Peyer's patch (tissue), 4 donors: ENCODE data around the gene CBFB. TPM values are rescaled to one million over a fixed set of nuclear protein-coding genes. Genes with fewer than 3 reads are reported as not detected.

ENCODE experiments used
- DNase-seq, 3 donors: peaks; one replicate each; pipeline ENCODE4 v3.0.0-alpha.2; 2017 to 2019
- H3K27ac ChIP-seq, 4 donors: fragments of 200-600 bp; sonication (generic); one replicate each; pipeline ENCODE4 v1.5.1; 2016 to 2019
- H3K27me3 ChIP-seq, 2 donors: fragments of 200-600 bp; sonication (generic); one replicate each; pipeline ENCODE4 v1.5.1; 2019
- H3K36me3 ChIP-seq, 3 donors: fragments of 200-600 bp; sonication (generic); one replicate each; pipeline ENCODE4 v1.5.1; 2016 to 2019
- H3K4me1 ChIP-seq, 4 donors: fragments of 200-600 bp; sonication (generic); one replicate each; pipeline ENCODE4 v1.5.1; 2016 to 2019
- H3K4me3 ChIP-seq, 4 donors: fragments of 200-600 bp; sonication (generic); 1 replicate in 3 of 4; 2 replicates in 1 of 4; pipeline ENCODE4 v1.5.1; 2016 to 2019; ENCODE audit warnings: mild to moderate bottlenecking in 1 of 4
- H3K9me3 ChIP-seq, 4 donors: fragments of 200-600 bp; sonication (generic); one replicate each; pipeline ENCODE4 v1.5.1; 2016 to 2019; ENCODE audit warnings: mild to moderate bottlenecking in 1 of 4
- CTCF ChIP-seq, 6 experiments: fragments of 450-650 bp in 4 of 6; fragments of 200-600 bp in 2 of 6; sonication (generic) in 1 of 6; IDR thresholded peaks; one replicate each; pipeline ENCODE4 v1.5.1; 2017 to 2019; ENCODE audit warnings: antibody characterized with exemption in 6 of 6, mild to moderate bottlenecking in 3 of 6, moderate library complexity in 1 of 6
- POLR2A ChIP-seq, 2 donors: fragments of 450-650 bp; IDR thresholded peaks; one replicate each; pipeline ENCODE4 v1.5.1; 2017; ENCODE audit warnings: antibody characterized with exemption in 2 of 2, mild to moderate bottlenecking in 2 of 2, moderate library complexity in 2 of 2
- total RNA-seq, 4 donors: library from RNA; depleted of rRNA; stranded (reverse); fragments of >200 nt; gene quantifications; one replicate each; pipeline ENCODE4 v1.1.0, GENCODE V29; 2016

The CBFB gene
- total RNA-seq, 4 donors from 2014 or later, result 14.0 to 30.5 (median 26.6) TPM

- TF ChIP-seq POLR2A (IDR thresholded peaks at IDR 0.05) (no peak), CTCF (IDR thresholded peaks at IDR 0.05) (no peak)
Observed at GRCh38 chr16:67024384-67025209, 4.4 kb upstream of the CBFB start.

GRCh38 chr16:67025210-67025550 is 3.8 kb upstream of the CBFB start:
- peak in 1 of 3 donors; percentile 43 for DNase-seq
- H3K36me3 ChIP-seq, result no peaks in the 10 kb centered on the region
- H3K4me1 ChIP-seq, result peaks cover 0 to under 1% (median under 1%) of the 10 kb centered on the region in 4 donors
- no peaks in the 10 kb centered on the region for H3K9me3 ChIP-seq
- H3K27ac ChIP-seq, result no peak overlapping the region
- H3K4me3 ChIP-seq, result no peak overlapping the region
- TF ChIP-seq CTCF (IDR thresholded peaks at IDR 0.05) (no peak), POLR2A (IDR thresholded peaks at IDR 0.05) (no peak)
- no peaks in the 10 kb centered on the region for H3K27me3 ChIP-seq

More at GRCh38 chr16:67024384-67025209, 4.4 kb upstream of the CBFB start:
- Histone ChIP-seq H3K27me3 (no peaks in the 10 kb centered on the region), H3K9me3 (no peaks in the 10 kb centered on the region), H3K36me3 (no peaks in the 10 kb centered on the region), H3K4me1 (no peaks in the 10 kb centered on the region), H3K27ac (no peak overlapping the region), H3K4me3 (no peak overlapping the region)
- peak in 1 of 3 donors; percentile 29 for DNase-seq

GRCh38 chr16:67026570-67026969 is 2.4 kb upstream of the CBFB start:
- peak in 1 of 3 donors; percentile 11 for DNase-seq
- Histone ChIP-seq H3K27me3 (no peaks in the 10 kb centered on the region), H3K27ac (no peak overlapping the region), H3K4me1 (peaks cover 0 to 12% (median 4%) of the 10 kb centered on the region in 4 donors), H3K36me3 (no peaks in the 10 kb centered on the region), H3K4me3 (no peak overlapping the region), H3K9me3 (no peaks in the 10 kb centered on the region)
- TF ChIP-seq CTCF (IDR thresholded peaks at IDR 0.05) (no peak), POLR2A (IDR thresholded peaks at IDR 0.05) (no peak)

- Histone ChIP-seq H3K4me1 (peaks cover 0 to 17% (median 4%) of the 10 kb centered on the region in 4 donors), H3K27ac (no peak overlapping the region), H3K36me3 (no peaks in the 10 kb centered on the region), H3K27me3 (no peaks in the 10 kb centered on the region), H3K9me3 (no peaks in the 10 kb centered on the region), H3K4me3 (no peak overlapping the region)
- DNase-seq, result peak in 1 of 3 donors; percentile 39
- TF ChIP-seq POLR2A (IDR thresholded peaks at IDR 0.05), result no peak
- no peak for TF ChIP-seq CTCF (IDR thresholded peaks at IDR 0.05)
Observed at GRCh38 chr16:67027046-67027445, 1.9 kb upstream of the CBFB start.

- H3K27ac ChIP-seq, result peak overlapping the region; percentile 92 to 99 (median 96)
- TF ChIP-seq POLR2A (IDR thresholded peaks at IDR 0.05), result no peak
- no peak for TF ChIP-seq CTCF (IDR thresholded peaks at IDR 0.05)
- no peaks in the 10 kb centered on the region for H3K9me3 ChIP-seq
- no peaks in the 10 kb centered on the region for H3K36me3 ChIP-seq
- peaks cover 0 to 19% (median 4%) of the 10 kb centered on the region in 4 donors for H3K4me1 ChIP-seq
- H3K27me3 ChIP-seq, result no peaks in the 10 kb centered on the region
- DNase-seq, result no peak
- peak overlapping the region; percentile 77 to 97 (median 94) for H3K4me3 ChIP-seq
Observed at GRCh38 chr16:67028167-67028695, 718 bp upstream of the CBFB start.
